Daoy (cell line): Measurements from ENCODE around the gene ZNF770. TPM values are rescaled to one million over a fixed set of nuclear protein-coding genes. Genes with fewer than 3 reads are reported as not detected.

Experiments
- DNase-seq: peaks from one replicate; pipeline ENCODE4 v3.0.0-alpha.2; 2015; ENCODE audit warnings: low read depth
- total RNA-seq: library from RNA; depleted of rRNA; stranded (reverse); fragments of >200 nt; shearing (Covaris generic); gene quantifications from 2 replicates; pipeline ENCODE4 v1.2.3, GENCODE V29; 2014; rRNA removed

Gene ZNF770, protein sequence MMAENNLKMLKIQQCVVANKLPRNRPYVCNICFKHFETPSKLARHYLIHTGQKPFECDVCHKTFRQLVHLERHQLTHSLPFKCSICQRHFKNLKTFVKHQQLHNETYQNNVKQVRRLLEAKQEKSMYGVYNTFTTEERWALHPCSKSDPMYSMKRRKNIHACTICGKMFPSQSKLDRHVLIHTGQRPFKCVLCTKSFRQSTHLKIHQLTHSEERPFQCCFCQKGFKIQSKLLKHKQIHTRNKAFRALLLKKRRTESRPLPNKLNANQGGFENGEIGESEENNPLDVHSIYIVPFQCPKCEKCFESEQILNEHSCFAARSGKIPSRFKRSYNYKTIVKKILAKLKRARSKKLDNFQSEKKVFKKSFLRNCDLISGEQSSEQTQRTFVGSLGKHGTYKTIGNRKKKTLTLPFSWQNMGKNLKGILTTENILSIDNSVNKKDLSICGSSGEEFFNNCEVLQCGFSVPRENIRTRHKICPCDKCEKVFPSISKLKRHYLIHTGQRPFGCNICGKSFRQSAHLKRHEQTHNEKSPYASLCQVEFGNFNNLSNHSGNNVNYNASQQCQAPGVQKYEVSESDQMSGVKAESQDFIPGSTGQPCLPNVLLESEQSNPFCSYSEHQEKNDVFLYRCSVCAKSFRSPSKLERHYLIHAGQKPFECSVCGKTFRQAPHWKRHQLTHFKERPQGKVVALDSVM
- 13.1 and 15.7 TPM in 2 replicates for total RNA-seq

DNA sequence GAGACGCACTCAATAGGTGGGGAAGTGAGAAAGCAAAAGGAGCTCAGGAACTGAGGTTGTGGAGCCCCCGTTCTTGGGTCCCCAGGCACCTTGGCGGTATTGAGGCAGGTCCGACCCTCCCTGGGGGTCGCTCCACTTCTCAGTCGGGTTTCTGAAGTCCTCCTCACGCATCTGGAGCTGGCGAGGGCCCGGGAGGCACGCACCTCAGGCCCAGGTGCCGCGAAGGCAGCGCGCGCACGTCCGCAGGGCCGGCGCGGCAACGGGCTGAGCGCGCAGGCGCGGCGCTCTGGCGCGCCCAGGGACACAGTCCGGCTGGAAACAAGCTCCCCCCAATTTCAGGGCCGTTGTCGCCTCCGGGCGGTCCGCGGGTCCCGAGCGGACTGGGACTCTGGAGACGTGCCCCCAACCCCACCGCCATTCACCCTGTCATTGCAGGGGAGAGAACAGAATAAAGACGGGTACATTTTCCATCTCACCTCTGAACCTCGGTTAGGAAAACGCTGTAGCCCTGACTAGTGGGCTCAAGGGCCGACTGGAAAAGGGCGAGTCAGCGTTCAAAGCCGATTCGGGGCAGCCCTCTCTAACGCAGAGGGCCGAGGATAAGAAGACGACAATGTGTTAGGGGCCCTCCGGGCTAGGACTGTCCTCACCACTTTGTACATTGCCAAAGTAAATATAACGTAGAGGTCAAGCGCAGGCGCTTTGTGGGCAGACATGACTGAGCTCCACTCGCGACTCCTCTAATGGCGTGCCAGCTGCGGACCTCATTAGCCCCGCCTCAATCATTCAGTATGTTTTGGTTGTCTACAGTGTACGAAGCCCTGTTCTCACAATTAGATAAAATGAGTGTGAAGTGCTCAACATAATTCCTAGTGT is at the start of gene ZNF770:
Gene ZNF770, minus strand, starts transcription at position 261 of the 876 bp plus-strand sequence. CDS start 4,853 bp downstream, outside the sequence.
- peak; percentile 83 for DNase-seq

DNA sequence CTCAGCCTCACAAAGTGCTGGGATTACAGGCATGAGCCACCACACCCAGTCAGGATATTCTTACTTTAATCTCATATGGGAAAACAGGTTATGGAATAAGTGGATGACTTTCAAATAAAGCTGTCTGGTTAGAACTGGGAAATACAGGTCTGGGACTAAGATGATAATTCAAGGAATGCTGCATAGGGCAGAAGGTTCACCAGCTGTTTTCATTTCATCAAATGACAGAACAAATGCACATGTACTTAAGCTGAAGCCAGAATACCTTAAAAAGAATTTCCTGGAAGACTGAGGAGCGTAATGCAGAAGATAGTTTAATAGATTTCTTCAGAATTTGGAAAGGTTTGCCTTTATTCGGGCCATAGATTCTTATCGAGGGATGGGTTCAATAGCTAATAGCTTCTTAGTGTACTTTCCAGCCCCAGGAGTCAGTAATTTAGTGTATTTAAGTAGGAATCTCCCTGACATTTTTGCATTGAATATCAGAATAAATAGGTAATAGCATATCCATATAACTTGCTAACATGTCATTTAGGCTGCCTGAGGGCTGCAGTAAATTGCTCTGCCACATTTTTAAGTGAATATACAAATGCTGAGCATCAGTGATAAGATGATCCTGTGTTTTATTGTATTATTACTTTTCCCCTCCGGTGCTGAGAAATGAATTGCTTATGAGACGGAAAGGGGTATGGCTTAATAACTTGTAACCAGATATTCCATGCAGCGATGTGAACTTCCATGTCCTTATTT is 40.3 kb upstream of the ZNF770 start:
- no peak for DNase-seq

DNA sequence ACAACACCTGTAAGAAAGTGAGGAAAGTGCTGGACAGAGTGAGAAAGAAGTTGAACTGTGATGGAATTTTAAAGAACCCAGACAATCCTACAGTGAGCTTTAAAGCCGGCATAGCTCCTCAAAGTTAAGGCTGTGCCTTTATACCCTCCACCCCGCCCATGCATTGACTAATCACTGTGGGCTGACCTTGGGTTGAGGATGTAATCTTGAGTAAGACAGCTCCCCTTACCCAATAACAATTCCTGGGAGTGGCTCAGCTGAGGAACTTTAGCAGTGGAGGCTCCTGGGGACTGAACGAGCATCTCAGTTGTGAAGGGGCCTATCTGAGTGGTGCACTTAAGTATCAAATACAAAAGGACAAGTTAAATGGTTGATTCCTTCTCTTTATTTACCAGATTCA is 35.7 kb upstream of the ZNF770 start:
- no peak for DNase-seq

DNA sequence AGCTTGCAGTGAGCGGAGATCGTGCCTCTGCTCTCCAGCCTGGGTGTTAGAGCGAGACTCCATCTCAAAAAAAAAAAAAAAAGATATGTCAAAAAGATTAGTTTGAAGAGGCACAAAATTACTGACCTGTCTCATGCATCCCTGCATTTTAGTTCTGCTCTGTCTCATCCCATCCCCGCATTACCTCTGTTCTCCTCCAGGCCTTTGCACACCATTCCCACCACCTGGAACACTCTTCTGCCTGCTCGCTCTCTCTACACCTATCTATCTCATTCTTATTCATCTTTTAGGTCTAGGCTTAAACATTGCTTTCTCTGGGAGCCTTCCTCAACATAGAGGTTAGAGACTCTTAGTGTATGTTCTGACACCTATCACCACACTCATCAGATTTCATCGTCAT is 32.9 kb upstream of the ZNF770 start:
- DNase-seq: no peak

DNA sequence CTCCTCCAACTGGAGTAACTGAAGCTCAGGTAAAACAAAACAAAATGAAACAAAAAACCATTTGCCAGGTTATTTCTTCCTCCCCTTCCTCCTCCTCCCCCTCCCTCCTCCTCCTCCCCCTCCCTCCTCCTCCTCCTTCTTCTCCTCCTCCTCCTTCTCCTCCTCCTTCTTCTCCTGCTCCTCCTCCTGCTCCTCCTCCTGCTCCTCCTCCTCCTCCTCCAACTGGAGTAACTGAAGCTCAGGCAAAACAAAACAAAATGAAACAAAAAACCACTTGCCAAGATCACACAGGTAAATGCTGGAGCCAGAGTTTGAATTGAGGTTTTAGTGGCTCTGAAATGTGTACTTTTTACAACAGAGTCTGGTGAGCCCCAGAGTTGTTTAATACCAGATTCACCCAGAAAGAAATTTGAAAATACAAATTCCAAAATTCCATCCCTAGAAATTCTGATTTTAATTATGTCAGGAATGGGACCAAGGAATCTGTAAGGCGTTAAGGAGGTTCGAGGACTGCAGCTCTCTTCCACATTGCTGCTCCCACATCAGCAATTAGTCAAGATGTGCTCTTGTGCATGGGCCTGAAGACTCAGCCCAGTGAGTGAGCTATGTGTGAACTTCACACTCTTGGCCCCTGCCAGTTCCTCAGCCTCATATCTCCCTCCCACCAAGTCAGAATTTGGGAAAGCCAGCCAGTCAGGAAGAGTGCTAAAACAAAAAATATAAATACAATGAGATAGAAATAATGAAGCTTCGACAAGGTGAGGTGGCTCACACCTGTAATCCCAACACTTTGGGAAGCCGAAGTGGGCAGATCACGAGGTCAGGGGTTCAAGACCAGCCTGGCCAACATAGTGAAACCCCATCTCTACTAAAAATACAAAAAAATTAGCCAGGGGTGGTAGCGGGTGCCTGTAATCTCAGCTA is 31.6 kb upstream of the ZNF770 start:
- peak; percentile 34 for DNase-seq

DNA sequence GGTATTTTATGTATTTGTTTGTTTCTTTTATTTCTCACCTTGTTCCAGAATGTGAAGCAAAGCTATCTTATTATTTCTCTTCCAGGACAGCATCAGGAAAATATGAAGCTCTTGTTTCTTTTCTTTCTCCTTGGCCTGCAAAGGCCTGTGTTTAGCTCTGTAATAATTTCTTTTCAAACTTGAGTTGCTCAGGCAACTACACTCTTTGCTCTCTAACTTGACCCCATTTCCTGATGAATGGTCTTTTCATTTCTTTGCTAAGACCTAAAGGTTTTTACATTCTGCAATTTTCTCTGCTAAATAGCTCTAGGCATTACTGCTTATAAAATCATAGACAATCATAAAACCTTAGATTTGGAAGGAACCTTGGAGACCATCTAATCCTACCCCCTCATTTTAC is 26.2 kb upstream of the ZNF770 start:
- DNase-seq: no peak

DNA sequence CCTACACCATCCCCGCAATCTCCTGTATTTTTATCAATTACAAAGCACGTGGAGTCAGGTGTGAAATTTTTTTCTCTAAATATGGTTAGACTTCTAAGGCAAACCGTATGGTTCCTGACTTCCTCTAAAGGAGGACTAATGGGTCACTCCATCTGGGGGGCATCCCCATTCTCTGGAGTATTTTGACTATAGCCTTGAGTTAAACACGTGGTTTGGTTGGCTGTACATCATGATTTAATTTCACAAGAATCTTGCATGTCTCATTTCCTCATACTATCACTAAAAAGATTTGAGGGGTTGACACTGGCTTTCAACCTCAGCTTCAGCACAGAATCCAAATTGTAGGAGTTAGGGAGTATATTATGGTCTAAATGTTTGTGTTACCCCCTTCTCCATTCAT is 25.3 kb upstream of the ZNF770 start:
- DNase-seq: no peak

DNA sequence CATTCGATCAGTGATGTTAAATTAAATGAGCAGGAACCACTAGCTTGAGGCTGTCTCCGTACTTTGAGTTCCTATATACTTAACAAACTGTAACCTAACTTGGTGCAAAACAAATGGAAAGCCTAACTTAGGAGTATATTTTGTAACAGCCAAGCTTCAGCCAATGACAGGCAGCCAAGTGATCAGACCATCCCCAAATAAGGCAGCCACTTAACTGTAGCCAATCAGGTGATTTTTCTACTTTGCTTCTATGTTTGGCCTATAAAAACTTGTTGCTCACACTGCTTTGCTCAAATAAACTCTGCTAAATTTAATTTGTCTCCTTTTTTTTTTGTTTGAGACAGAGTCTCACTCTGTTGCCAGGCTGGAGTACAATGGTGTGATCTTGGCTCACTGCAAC is 19.3 kb upstream of the ZNF770 start:
- DNase-seq: no peak

DNA sequence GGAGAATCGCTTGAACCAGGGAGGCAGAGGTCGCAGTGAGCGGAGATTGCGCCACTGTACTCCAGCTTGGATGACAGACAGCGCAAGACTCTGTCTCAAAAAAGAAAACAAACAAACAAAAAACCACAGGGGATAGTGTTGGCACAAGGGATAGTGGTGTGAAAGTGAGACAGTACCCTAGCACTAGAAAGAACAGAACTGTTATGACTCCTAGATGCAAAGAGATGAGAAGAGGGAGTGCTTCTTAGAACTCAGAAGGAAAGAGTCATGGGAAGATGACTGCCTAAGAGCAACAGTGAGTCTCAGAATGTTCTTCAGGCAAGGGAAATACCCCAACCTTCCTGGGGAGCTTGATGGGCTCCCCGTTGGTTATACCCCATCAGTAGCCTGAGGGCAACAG is 17.8 kb upstream of the ZNF770 start:
- no peak for DNase-seq

DNA sequence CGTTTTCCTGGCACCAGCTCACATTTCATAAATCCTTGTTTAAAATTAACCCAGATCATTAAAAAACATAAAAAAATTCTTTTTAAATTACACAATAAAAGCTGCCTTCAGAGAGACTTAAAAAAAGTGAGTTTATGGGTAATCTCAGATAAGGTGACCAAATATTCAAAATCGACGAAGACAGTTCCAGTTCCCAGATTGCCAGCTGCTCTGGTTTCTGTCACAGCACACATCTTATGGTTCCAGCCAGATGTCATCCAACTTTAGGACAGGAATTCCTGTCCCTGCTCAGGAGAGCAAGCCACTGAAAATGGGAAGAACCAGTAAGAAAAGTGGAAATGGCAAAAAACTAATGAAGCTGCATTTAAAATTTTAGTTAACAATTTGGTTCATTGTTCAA is 15.8 kb upstream of the ZNF770 start:
- DNase-seq: no peak

DNA sequence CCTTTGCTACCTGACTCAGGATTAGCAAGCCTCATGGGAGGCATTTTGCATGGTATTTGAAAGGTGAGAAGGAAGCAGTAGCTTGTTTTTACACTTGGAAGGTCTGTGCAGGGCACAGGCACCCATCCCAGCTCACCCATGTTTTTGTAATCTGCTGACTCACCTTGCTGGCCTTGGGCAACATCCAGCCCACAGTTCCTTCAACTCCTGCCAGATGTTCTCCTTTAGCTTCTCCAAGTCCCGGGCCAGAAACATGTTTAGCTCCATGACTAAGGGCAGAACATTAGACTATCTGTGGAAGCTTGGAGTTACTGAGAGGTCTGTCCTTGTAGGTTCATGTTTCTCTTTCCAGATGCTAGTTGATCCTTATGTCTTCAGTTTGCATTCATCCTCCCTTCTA is 12.4 kb upstream of the ZNF770 start:
- peak; percentile 88 for DNase-seq

DNA sequence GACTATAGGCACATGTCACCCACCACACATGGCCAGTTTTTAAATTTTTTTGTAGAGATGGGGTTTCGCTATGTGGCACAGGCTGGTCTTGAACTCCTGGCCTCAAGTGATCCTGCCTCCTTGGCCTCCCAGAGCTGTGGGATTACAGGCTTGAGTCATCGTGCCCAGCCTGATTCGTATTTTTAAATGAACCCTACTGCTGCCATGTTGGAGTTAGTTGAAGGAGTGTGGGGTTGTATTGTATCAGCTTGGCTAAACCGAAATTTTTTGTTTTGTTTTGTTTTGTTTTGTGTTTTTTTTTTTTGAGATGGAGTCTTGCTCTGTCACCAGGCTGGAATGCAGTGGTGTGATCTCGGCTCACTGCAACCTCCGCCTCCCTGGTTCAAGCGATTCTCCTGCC is 11.8 kb upstream of the ZNF770 start:
- DNase-seq: peak; percentile 37

DNA sequence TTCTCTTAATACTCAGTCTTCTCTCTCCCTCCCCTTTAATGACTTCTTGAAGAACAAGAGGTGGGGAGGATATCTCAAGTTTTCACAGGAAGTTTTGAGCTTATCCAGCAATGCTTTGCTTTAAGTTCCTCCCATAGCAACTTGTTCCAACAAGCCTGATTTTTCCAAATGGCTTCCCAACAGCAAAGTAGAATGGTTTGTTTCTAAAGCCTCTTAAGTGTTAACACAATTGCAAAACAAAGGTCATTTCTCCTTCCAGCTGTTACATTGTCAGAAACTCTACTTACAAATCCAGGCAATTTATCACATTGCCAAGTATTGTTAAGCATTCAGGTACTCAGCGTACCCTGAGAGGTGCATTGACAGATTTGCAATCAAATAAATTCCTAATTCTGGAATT is 6.8 kb upstream of the ZNF770 start:
- no peak for DNase-seq

DNA sequence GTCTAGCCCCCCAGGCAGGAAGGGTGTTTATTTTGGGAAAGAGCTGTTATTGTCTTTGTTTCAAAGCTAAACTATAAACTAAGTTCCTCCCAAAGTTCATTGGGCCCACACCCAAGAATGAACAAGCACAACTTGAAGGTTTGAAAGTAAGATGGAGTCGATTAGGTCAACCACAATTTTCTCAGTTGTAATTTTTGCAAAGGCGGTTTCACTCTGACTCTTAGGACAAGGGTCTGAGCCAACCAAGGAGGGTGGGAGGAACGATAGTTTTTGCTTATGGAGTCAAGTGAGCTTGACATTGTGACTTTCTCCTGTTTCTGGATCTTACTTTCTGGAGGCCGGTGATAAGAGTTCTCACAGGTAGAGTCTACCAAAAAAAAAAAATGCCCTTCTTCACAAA is 5.8 kb upstream of the ZNF770 start:
- no peak for DNase-seq

DNA sequence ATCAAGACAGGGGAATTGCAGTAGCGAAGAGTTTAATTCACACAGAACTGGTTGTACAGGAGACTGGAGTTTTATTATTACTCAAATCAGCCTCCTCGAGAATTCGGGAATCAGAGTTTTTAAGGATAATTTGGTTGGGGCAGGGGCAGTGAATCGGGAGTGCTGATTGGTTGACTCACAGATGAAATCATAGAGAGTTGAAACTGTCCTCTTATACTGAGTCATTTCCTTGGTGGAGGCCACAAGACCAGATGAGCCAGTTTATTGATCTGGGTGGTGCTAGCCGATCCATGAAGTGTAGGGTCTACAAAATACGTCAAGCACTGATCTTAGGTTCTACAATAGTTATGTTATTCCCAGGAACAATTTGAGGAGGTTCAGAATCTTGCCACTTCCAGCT is 5.3 kb upstream of the ZNF770 start:
- no peak for DNase-seq

DNA sequence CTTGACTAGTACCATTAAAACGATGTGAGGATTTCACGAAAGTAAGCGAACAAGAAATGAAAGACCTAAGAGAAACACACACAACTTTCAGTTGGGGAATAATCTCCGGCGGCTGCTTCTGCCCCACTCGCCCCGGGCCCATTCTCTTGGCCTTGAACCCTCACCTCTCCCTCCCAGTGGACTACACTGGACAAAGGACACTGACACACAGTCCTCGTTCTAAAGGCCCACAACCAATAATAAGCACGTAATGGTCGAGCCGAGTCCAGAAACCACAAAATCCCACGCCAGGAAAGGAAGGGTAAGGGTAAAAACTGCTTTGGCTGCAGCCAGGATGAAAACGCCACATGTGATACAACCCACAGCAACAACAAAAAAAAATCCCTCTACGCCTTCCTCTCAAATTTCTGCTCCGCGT is 469 bp downstream of the ZNF770 start:
- DNase-seq: no peak

DNA sequence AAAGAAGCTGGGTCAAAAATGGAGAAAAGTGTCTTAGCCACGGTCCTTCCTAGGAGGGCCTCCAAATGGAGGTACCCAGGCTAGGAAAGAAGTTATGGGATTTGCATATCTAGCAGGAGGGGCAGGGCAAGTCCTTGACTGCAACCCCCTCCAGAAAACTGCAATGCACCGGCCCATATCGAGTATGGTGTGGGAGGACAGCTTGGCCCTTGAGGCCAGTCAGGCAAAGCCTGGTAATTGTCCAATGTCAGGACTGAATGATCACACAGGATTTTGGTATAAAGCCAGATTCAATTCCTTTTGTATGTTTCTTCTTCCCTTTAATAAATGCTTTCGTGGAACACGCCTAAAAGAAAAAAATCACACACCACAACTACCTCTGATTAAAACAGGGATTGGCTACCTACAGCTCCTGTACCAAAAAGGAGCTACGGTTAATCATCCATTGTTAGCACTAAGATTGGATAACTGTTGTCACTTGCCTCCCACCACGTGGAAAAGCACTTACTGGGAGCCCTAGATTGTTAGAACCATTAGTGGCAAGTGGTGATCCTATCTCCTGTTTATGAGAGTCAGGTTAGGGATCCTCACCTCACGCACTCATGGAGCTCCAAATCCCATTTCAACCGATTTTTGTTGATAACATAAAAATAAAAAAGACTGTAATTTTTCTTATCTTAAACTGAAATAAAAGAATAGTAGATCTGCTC is 1.2 kb downstream of the ZNF770 start:
- DNase-seq: peak; percentile 7

DNA sequence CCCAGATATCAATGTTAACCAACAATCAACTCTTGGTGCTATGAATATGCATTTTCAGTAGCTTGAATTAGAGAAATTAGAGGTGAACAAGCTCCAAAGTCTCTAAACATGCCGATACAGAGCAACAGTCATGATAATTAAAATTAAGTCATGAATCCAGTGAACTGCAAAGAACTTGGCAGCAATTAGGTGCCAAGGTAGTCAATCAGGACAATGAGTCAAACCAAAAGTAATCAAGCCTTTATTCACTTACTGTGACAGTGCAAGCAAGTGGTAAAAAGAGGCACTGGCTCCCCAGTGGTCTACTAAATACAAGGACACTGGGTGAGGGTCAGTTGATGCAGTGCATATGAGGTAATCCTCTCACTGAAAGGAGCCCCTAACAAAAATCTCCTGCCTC is 1.8 kb downstream of the ZNF770 start:
- no peak for DNase-seq

DNA sequence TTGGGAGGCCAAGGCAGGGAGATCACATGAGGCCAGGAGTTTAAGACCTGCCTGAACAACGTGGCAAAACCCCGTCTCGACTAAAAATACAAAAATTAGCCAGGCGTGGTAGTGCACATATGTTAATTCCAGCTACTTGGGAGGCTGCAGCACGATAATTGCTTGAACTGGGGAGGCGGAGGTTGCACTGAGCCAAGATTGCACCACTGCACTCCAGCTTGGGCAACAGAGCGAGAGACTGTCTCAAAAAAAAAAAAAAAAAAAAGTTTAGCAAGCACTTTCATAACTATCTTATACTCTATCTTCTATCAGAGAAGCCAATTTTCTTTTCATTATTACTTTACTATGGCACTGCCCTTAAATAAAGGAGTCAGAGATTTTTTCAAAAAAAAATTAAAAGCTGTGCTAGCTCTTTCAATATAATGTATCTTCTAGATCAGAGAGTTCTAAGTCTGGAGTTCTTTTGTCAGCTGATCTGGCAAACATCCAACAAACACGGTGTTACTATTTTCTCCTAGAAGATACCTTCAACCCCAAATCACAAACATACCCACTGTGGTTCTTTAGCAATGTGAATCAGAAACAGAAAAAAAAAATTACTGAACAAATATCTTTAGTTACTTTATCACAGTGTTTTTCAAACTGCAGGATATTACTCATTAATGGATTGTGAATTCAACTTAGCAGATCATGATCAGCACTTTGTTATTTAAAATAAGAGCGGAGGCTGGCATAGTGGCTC is 3.0 kb downstream of the ZNF770 start:
- DNase-seq: no peak
